Measurements from ENCODE around the gene TEX264.

Gene TEX264

GRCh38 chr3:51676102-51676640 is 5.1 kb downstream of the TEX264 start:
- Histone ChIP-seq H3K4me3 (ENCODE audit: insufficient read length, low read depth) (no peak overlapping the region), H3K27me3 (ENCODE audit: insufficient read depth, insufficient read length) (no peaks in the 10 kb centered on the region), H3K9ac (ENCODE audit: insufficient read length, low read depth) (no peak overlapping the region), H3K36me3 (ENCODE audit: insufficient read depth, insufficient read length, low read length) (peaks cover 30% of the 10 kb centered on the region), H3K4me1 (ENCODE audit: insufficient read depth, insufficient read length) (peaks cover 17% of the 10 kb centered on the region), H3K9me3 (ENCODE audit: insufficient read depth, low read length) (no peaks in the 10 kb centered on the region)
- no peak for DNase-seq (ENCODE audit: low read depth, low spot score)
- no peak for TF ChIP-seq SUZ12 (IDR thresholded peaks at IDR 0.05; ENCODE audit: extremely low read depth, insufficient read depth, insufficient read length)

GRCh38 chr3:51677358-51677757 is 6.3 kb downstream of the TEX264 start:
- H3K9ac ChIP-seq (ENCODE audit: insufficient read length, low read depth), result no peak overlapping the region
- H3K27me3 ChIP-seq (ENCODE audit: insufficient read depth, insufficient read length), result no peaks in the 10 kb centered on the region
- TF ChIP-seq YY1 (IDR thresholded peaks at IDR 0.05; ENCODE audit: insufficient read depth, insufficient read length), result no peak
- no peak for TF ChIP-seq SUZ12 (IDR thresholded peaks at IDR 0.05; ENCODE audit: extremely low read depth, insufficient read depth, insufficient read length)
- TF ChIP-seq ZNF274 (IDR thresholded peaks at IDR 0.05; ENCODE audit: low read depth, low read length), result no peak
- no peak overlapping the region for H3K4me3 ChIP-seq (ENCODE audit: insufficient read length, low read depth)
- DNase-seq (ENCODE audit: low read depth, low spot score), result no peak
- H3K4me1 ChIP-seq (ENCODE audit: insufficient read depth, insufficient read length), result peaks cover 23% of the 10 kb centered on the region
- peaks cover 30% of the 10 kb centered on the region for H3K36me3 ChIP-seq (ENCODE audit: insufficient read depth, insufficient read length, low read length)
- H3K9me3 ChIP-seq (ENCODE audit: insufficient read depth, low read length), result no peaks in the 10 kb centered on the region

- TF ChIP-seq YY1 (IDR thresholded peaks at IDR 0.05; ENCODE audit: insufficient read depth, insufficient read length), result no peak
- no peak for TF ChIP-seq SUZ12 (IDR thresholded peaks at IDR 0.05; ENCODE audit: extremely low read depth, insufficient read depth, insufficient read length)
- H3K9me3 ChIP-seq (ENCODE audit: insufficient read depth, low read length), result no peaks in the 10 kb centered on the region
- H3K36me3 ChIP-seq (ENCODE audit: insufficient read depth, insufficient read length, low read length), result peaks cover 30% of the 10 kb centered on the region
- H3K4me3 ChIP-seq (ENCODE audit: insufficient read length, low read depth), result no peak overlapping the region
- no peaks in the 10 kb centered on the region for H3K27me3 ChIP-seq (ENCODE audit: insufficient read depth, insufficient read length)
- no peak for DNase-seq (ENCODE audit: low read depth, low spot score)
- H3K4me1 ChIP-seq (ENCODE audit: insufficient read depth, insufficient read length), result peaks cover 23% of the 10 kb centered on the region
- H3K9ac ChIP-seq (ENCODE audit: insufficient read length, low read depth), result no peak overlapping the region
Measured at GRCh38 chr3:51678186-51678585, 7.1 kb downstream of the TEX264 start.

GRCh38 chr3:51678641-51679040 is 7.6 kb downstream of the TEX264 start:
- no peak for TF ChIP-seq YY1 (IDR thresholded peaks at IDR 0.05; ENCODE audit: insufficient read depth, insufficient read length)
- TF ChIP-seq ZNF274 (IDR thresholded peaks at IDR 0.05; ENCODE audit: low read depth, low read length), result no peak
- TF ChIP-seq SUZ12 (IDR thresholded peaks at IDR 0.05; ENCODE audit: extremely low read depth, insufficient read depth, insufficient read length), result no peak
- Histone ChIP-seq H3K27me3 (ENCODE audit: insufficient read depth, insufficient read length) (no peaks in the 10 kb centered on the region), H3K4me1 (ENCODE audit: insufficient read depth, insufficient read length) (peaks cover 21% of the 10 kb centered on the region), H3K9me3 (ENCODE audit: insufficient read depth, low read length) (no peaks in the 10 kb centered on the region), H3K4me3 (ENCODE audit: insufficient read length, low read depth) (no peak overlapping the region), H3K9ac (ENCODE audit: insufficient read length, low read depth) (no peak overlapping the region), H3K36me3 (ENCODE audit: insufficient read depth, insufficient read length, low read length) (peaks cover 30% of the 10 kb centered on the region)
- DNase-seq (ENCODE audit: low read depth, low spot score), result no peak

GRCh38 chr3:51679318-51679717 is 8.3 kb downstream of the TEX264 start:
- peaks cover 15% of the 10 kb centered on the region for H3K4me1 ChIP-seq (ENCODE audit: insufficient read depth, insufficient read length)
- H3K36me3 ChIP-seq (ENCODE audit: insufficient read depth, insufficient read length, low read length), result peaks cover 33% of the 10 kb centered on the region
- no peaks in the 10 kb centered on the region for H3K27me3 ChIP-seq (ENCODE audit: insufficient read depth, insufficient read length)
- peak overlapping the region; percentile 32 for H3K9ac ChIP-seq (ENCODE audit: insufficient read length, low read depth)
- H3K4me3 ChIP-seq (ENCODE audit: insufficient read length, low read depth), result no peak overlapping the region
- DNase-seq (ENCODE audit: low read depth, low spot score), result no peak
- TF ChIP-seq ZNF274 (IDR thresholded peaks at IDR 0.05; ENCODE audit: low read depth, low read length) (no peak), YY1 (IDR thresholded peaks at IDR 0.05; ENCODE audit: insufficient read depth, insufficient read length) (no peak), SUZ12 (IDR thresholded peaks at IDR 0.05; ENCODE audit: extremely low read depth, insufficient read depth, insufficient read length) (no peak)
- no peaks in the 10 kb centered on the region for H3K9me3 ChIP-seq (ENCODE audit: insufficient read depth, low read length)

GRCh38 chr3:51679777-51680176 is 8.7 kb downstream of the TEX264 start:
- peaks cover 33% of the 10 kb centered on the region for H3K36me3 ChIP-seq (ENCODE audit: insufficient read depth, insufficient read length, low read length)
- H3K9me3 ChIP-seq (ENCODE audit: insufficient read depth, low read length), result no peaks in the 10 kb centered on the region
- H3K27me3 ChIP-seq (ENCODE audit: insufficient read depth, insufficient read length), result no peaks in the 10 kb centered on the region
- H3K4me3 ChIP-seq (ENCODE audit: insufficient read length, low read depth), result no peak overlapping the region
- no peak for TF ChIP-seq ZNF274 (IDR thresholded peaks at IDR 0.05; ENCODE audit: low read depth, low read length)
- no peak for TF ChIP-seq YY1 (IDR thresholded peaks at IDR 0.05; ENCODE audit: insufficient read depth, insufficient read length)
- TF ChIP-seq SUZ12 (IDR thresholded peaks at IDR 0.05; ENCODE audit: extremely low read depth, insufficient read depth, insufficient read length), result no peak
- H3K4me1 ChIP-seq (ENCODE audit: insufficient read depth, insufficient read length), result peaks cover 15% of the 10 kb centered on the region
- DNase-seq (ENCODE audit: low read depth, low spot score), result no peak
- H3K9ac ChIP-seq (ENCODE audit: insufficient read length, low read depth), result no peak overlapping the region

GRCh38 chr3:51680196-51680595 is 9.1 kb downstream of the TEX264 start:
- Histone ChIP-seq H3K4me3 (ENCODE audit: insufficient read length, low read depth) (no peak overlapping the region), H3K9ac (ENCODE audit: insufficient read length, low read depth) (no peak overlapping the region), H3K27me3 (ENCODE audit: insufficient read depth, insufficient read length) (no peaks in the 10 kb centered on the region), H3K9me3 (ENCODE audit: insufficient read depth, low read length) (no peaks in the 10 kb centered on the region), H3K4me1 (ENCODE audit: insufficient read depth, insufficient read length) (peaks cover 15% of the 10 kb centered on the region), H3K36me3 (ENCODE audit: insufficient read depth, insufficient read length, low read length) (peaks cover 33% of the 10 kb centered on the region)
- no peak for DNase-seq (ENCODE audit: low read depth, low spot score)
- TF ChIP-seq SUZ12 (IDR thresholded peaks at IDR 0.05; ENCODE audit: extremely low read depth, insufficient read depth, insufficient read length), result no peak
- no peak for TF ChIP-seq ZNF274 (IDR thresholded peaks at IDR 0.05; ENCODE audit: low read depth, low read length)
- no peak for TF ChIP-seq YY1 (IDR thresholded peaks at IDR 0.05; ENCODE audit: insufficient read depth, insufficient read length)
